HFFc6 (cell line): ENCODE measurements around the gene CDK14. TPM values are rescaled to one million over a fixed set of nuclear protein-coding genes. Genes with fewer than 3 reads are reported as not detected.

Experiments
- DNase-seq: peaks from one replicate; pipeline ENCODE4 v3.0.0-alpha.2; 2018
- H3K27ac Mint-ChIP-seq: 2 replicates; pipeline ENCODE4 v1.8.0; 2020; ENCODE audit warnings: mild to moderate bottlenecking, mixed read lengths
- H3K27me3 Mint-ChIP-seq: 2 replicates; pipeline ENCODE4 v1.8.0; 2021; ENCODE audit warnings: mild to moderate bottlenecking, moderate library complexity, mixed read lengths; ENCODE audit not compliant: insufficient read depth
- H3K36me3 Mint-ChIP-seq: 2 replicates; pipeline ENCODE4 v1.8.0; 2021; ENCODE audit warnings: low read depth, mixed read lengths
- H3K4me1 Mint-ChIP-seq: 2 replicates; pipeline ENCODE4 v1.8.0; 2020; ENCODE audit warnings: low read depth, mixed read lengths
- H3K4me3 Mint-ChIP-seq: 2 replicates; pipeline ENCODE4 v1.8.0; 2020; ENCODE audit warnings: mild to moderate bottlenecking, moderate library complexity, mixed read lengths
- H3K9me3 Mint-ChIP-seq: 2 replicates; pipeline ENCODE4 v1.8.0; 2020; ENCODE audit warnings: mild to moderate bottlenecking, mixed read lengths
- total RNA-seq, 6 experiments: library from RNA; stranded (reverse); fragmentation: NEBNext Ultra II Directional; extraction: Animal tissue kit (Norgen Biotek cat#: 25700); gene quantifications; 2 replicates in 1 of 6; 3 replicates in 5 of 6; pipeline ENCODE4 v1.2.3, GENCODE V29; 2021
- TF ChIP-seq, protein P1 (sequence below): fragments of 200-600 bp; sonication (generic); IDR thresholded peaks from 2 replicates; pipeline ENCODE4 v1.5.0; 2021; ENCODE audit warnings: antibody characterized with exemption, mild to moderate bottlenecking

The CDK14 gene
- total RNA-seq, 6 experiments from 2014 or later, result 18.4 to 28.6 (median 27.2) TPM

GRCh38 chr7:91135300-91135699 lies 539.2 kb downstream of the CDK14 start:
- TF ChIP-seq, protein P1, sequence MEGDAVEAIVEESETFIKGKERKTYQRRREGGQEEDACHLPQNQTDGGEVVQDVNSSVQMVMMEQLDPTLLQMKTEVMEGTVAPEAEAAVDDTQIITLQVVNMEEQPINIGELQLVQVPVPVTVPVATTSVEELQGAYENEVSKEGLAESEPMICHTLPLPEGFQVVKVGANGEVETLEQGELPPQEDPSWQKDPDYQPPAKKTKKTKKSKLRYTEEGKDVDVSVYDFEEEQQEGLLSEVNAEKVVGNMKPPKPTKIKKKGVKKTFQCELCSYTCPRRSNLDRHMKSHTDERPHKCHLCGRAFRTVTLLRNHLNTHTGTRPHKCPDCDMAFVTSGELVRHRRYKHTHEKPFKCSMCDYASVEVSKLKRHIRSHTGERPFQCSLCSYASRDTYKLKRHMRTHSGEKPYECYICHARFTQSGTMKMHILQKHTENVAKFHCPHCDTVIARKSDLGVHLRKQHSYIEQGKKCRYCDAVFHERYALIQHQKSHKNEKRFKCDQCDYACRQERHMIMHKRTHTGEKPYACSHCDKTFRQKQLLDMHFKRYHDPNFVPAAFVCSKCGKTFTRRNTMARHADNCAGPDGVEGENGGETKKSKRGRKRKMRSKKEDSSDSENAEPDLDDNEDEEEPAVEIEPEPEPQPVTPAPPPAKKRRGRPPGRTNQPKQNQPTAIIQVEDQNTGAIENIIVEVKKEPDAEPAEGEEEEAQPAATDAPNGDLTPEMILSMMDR, result no peak
- H3K27me3 Mint-ChIP-seq, result no peaks in the 10 kb centered on the region
- no peak for DNase-seq
- H3K27ac Mint-ChIP-seq, result no peak overlapping the region
- H3K36me3 Mint-ChIP-seq, result peaks cover 5% of the 10 kb centered on the region; the same call in 1 of the 2 replicates
- no peaks in the 10 kb centered on the region for H3K4me1 Mint-ChIP-seq
- no peaks in the 10 kb centered on the region for H3K9me3 Mint-ChIP-seq
- no peak overlapping the region for H3K4me3 Mint-ChIP-seq

- TF ChIP-seq, protein P1, result no peak
- Mint-ChIP-seq H3K4me3 (no peak overlapping the region), H3K27ac (no peak overlapping the region), H3K4me1 (no peaks in the 10 kb centered on the region), H3K36me3 (peaks cover 5% of the 10 kb centered on the region; the same call in 1 of the 2 replicates), H3K27me3 (no peaks in the 10 kb centered on the region), H3K9me3 (no peaks in the 10 kb centered on the region)
- DNase-seq, result no peak
Measured at GRCh38 chr7:91135703-91136430, 539.7 kb downstream of the CDK14 start.

- Mint-ChIP-seq H3K27ac (no peak overlapping the region), H3K9me3 (no peaks in the 10 kb centered on the region), H3K27me3 (no peaks in the 10 kb centered on the region), H3K4me1 (0 out of 2 replicates have a peak, but pooled peaks cover under 1% of the 10 kb centered on the region), H3K4me3 (no peak overlapping the region), H3K36me3 (no peaks in the 10 kb centered on the region)
- DNase-seq, result no peak
- TF ChIP-seq, protein P1, result no peak
Measured at GRCh38 chr7:91137153-91137787, 541.1 kb downstream of the CDK14 start.

GRCh38 chr7:91137788-91138368 lies 541.8 kb downstream of the CDK14 start:
- H3K36me3 Mint-ChIP-seq, result 0 out of 2 replicates have a peak, but pooled peaks cover 4% of the 10 kb centered on the region
- H3K9me3 Mint-ChIP-seq, result no peaks in the 10 kb centered on the region
- H3K4me1 Mint-ChIP-seq, result peaks cover 6% of the 10 kb centered on the region
- no peak overlapping the region for H3K4me3 Mint-ChIP-seq
- no peaks in the 10 kb centered on the region for H3K27me3 Mint-ChIP-seq
- TF ChIP-seq, protein P1, result no peak
- DNase-seq, result no peak
- H3K27ac Mint-ChIP-seq, result no peak overlapping the region

- Mint-ChIP-seq H3K4me1 (peaks cover 8% of the 10 kb centered on the region), H3K27me3 (no peaks in the 10 kb centered on the region), H3K36me3 (0 out of 2 replicates have a peak, but pooled peaks cover 4% of the 10 kb centered on the region), H3K9me3 (no peaks in the 10 kb centered on the region), H3K27ac (no peak overlapping the region), H3K4me3 (no peak overlapping the region)
- TF ChIP-seq, protein P1, result no peak
- DNase-seq, result no peak
Measured at GRCh38 chr7:91140286-91140685, 544.2 kb downstream of the CDK14 start.
